ENCODE data around the gene HOXA11. TPM values are rescaled to one million over a fixed set of nuclear protein-coding genes. Genes with fewer than 3 reads are reported as not detected.

The HOXA11 gene
- total and polyA plus RNA-seq, 10 of the 15 experiments (the other 5 are each of a cell fraction or from before 2014, with no cell fraction given) = not detected

- TF ChIP-seq SMAD1 (IDR thresholded peaks at IDR 0.05; ENCODE audit: low read depth, partially characterized antibody) (no peak), EED (IDR thresholded peaks at IDR 0.05; ENCODE audit: low read depth) (peak; percentile 68), PAX5 (IDR thresholded peaks at IDR 0.05; ENCODE audit: borderline replicate concordance, low read depth, low read length) (0 out of 2 replicates have a peak, but pooled peaks have one; percentile 31), BCL3 (IDR thresholded peaks at IDR 0.05; ENCODE audit: borderline replicate concordance, insufficient read depth, low read depth, low read length, poor library complexity, severe bottlenecking) (peak; percentile 34), RCOR1 (conservative IDR thresholded peaks at IDR 0.05; ENCODE audit: low read depth, low read length) (no peak), MTA2 (IDR thresholded peaks at IDR 0.05; ENCODE audit: low read depth) (peak; percentile 65; the same call in 1 of the 2 replicates), SKIL (IDR thresholded peaks at IDR 0.05; ENCODE audit: low read depth, poor library complexity, severe bottlenecking) (peak; percentile 31), HCFC1 (IDR thresholded peaks at IDR 0.05; ENCODE audit: low read length) (no peak), IKZF2 (IDR thresholded peaks at IDR 0.05) (peak; percentile 83 to 90), ATF7 (IDR thresholded peaks at IDR 0.05; ENCODE audit: low read depth) (peak; percentile 63; the same call in 1 of the 2 replicates), IRF5 (IDR thresholded peaks at IDR 0.05; ENCODE audit: borderline replicate concordance) (no peak)
- TF ChIP-seq, protein P1, sequence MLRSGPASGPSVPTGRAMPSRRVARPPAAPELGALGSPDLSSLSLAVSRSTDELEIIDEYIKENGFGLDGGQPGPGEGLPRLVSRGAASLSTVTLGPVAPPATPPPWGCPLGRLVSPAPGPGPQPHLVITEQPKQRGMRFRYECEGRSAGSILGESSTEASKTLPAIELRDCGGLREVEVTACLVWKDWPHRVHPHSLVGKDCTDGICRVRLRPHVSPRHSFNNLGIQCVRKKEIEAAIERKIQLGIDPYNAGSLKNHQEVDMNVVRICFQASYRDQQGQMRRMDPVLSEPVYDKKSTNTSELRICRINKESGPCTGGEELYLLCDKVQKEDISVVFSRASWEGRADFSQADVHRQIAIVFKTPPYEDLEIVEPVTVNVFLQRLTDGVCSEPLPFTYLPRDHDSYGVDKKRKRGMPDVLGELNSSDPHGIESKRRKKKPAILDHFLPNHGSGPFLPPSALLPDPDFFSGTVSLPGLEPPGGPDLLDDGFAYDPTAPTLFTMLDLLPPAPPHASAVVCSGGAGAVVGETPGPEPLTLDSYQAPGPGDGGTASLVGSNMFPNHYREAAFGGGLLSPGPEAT (IDR thresholded peaks at IDR 0.05; ENCODE audit: low read depth) = peak; percentile 54; the same call in 1 of the 2 replicates
Observed at GRCh38 chr7:27134392-27134791, 50.6 kb downstream of the HOXA11 start (continued).
